ENCODE data around the gene TTI1.
"Not testable (repeated sequence)": the region's sequence is repeated elsewhere in the genome, so short reads cannot be mapped to it uniquely, and the experiment has no call there.

The TTI1 gene

DNA sequence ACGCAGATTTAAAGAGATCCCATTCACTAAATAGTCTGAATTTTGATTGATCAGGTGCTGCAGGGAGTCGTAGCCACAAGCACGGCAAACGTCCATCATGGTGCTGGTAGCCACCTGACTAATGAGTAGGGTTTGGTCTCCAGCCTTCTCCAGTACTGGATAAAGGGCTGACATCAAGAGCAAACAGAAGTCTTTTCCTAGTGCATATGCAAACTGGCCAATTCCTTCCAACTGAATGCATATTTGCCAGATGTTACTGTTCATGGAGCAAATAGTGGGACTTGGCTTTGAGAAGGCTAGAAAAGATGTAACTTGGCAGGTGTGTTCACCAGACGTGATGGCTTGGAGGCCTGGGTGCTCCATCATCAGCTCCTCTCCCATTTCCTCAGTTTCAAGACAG is 21.6 kb downstream of the TTI1 start:
- no peak overlapping the region for H3K27ac ChIP-seq
- no peak overlapping the region for H2AFZ ChIP-seq
- TF ChIP-seq, protein P1, sequence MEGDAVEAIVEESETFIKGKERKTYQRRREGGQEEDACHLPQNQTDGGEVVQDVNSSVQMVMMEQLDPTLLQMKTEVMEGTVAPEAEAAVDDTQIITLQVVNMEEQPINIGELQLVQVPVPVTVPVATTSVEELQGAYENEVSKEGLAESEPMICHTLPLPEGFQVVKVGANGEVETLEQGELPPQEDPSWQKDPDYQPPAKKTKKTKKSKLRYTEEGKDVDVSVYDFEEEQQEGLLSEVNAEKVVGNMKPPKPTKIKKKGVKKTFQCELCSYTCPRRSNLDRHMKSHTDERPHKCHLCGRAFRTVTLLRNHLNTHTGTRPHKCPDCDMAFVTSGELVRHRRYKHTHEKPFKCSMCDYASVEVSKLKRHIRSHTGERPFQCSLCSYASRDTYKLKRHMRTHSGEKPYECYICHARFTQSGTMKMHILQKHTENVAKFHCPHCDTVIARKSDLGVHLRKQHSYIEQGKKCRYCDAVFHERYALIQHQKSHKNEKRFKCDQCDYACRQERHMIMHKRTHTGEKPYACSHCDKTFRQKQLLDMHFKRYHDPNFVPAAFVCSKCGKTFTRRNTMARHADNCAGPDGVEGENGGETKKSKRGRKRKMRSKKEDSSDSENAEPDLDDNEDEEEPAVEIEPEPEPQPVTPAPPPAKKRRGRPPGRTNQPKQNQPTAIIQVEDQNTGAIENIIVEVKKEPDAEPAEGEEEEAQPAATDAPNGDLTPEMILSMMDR (IDR thresholded peaks at IDR 0.05), result no peak
- no peaks in the 10 kb centered on the region for H3K79me2 ChIP-seq
- no peak overlapping the region for H3K9ac ChIP-seq
- no peak overlapping the region for H3K4me3 ChIP-seq (ENCODE audit: low read depth, low read length)
- H3K4me1 ChIP-seq, result no peaks in the 10 kb centered on the region
- H3K36me3 ChIP-seq (ENCODE audit: control insufficient read depth, insufficient read depth, low read length), result no peaks in the 10 kb centered on the region
- no peaks in the 10 kb centered on the region for H3K27me3 ChIP-seq (ENCODE audit: control insufficient read depth, insufficient read depth, low read length)
- H3K9me3 ChIP-seq (ENCODE audit: control insufficient read depth, low read length), result no peaks in the 10 kb centered on the region
- H3K4me2 ChIP-seq (ENCODE audit: low read length), result no peak overlapping the region

DNA sequence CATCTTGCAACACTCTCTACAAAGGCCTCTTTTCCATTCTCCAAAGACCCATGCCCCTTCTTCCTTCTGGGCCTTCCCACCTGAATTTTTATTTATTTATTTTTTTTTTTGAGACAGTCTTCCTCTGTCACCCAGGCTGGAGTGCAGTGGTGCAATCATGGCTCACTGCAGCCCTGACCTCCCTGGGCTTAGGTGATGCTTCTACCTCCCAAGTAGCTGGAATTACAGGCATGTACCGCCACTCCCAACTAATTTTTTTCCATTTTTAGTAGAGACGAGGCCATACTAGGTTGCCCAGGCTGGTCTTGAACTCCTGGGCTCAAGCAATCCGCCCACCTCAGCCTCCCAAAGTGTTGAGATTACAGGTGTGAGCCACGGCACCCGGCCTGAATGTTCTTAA is 23.8 kb downstream of the TTI1 start:
- not testable (repeated sequence) for H3K9me3 ChIP-seq (ENCODE audit: control insufficient read depth, low read length); H3K36me3 ChIP-seq (ENCODE audit: control insufficient read depth, insufficient read depth, low read length); H3K4me1 ChIP-seq; H3K4me2 ChIP-seq (ENCODE audit: low read length); H3K79me2 ChIP-seq; H2AFZ ChIP-seq; H3K9ac ChIP-seq; H3K27me3 ChIP-seq (ENCODE audit: control insufficient read depth, insufficient read depth, low read length); H3K4me3 ChIP-seq (ENCODE audit: low read depth, low read length); H3K27ac ChIP-seq

DNA sequence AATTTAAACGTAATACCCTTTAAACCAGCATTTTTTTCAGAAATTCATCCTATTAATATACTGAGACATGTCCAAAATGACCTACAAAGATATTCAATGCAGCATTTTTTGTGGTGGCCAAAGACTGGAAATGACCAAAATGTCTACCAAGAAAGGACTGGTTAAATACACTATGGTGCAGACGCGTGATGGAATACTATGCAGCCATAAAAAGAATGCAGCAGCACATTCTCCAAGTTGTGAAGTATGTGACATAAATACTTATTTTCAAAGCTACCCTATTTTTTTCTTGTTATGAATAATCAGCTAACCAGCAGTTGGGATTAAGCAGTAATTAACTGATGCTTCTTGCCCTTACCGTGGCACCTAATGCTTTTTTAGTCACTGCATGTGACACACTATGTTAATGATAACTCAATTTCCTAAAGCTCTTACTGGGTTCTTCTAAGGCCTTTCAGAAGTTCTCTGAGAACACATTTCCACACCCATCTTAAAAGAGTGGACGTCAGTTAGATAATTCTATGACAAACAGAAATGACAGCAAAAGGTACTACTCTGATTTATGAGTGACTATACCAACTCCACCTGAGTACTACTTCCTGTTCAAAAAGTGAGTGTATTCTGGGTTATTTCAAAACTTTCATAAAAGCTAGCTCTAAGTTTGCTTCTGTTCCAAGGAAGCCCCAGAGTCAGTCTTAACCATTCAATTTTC is 24.9 kb downstream of the TTI1 start:
- Histone ChIP-seq H2AFZ (no peak overlapping the region), H3K27me3 (ENCODE audit: control insufficient read depth, insufficient read depth, low read length) (no peaks in the 10 kb centered on the region), H3K79me2 (no peaks in the 10 kb centered on the region), H3K4me3 (ENCODE audit: low read depth, low read length) (no peak overlapping the region), H3K4me1 (no peaks in the 10 kb centered on the region), H3K9ac (no peak overlapping the region), H3K27ac (no peak overlapping the region), H3K9me3 (ENCODE audit: control insufficient read depth, low read length) (no peaks in the 10 kb centered on the region), H3K36me3 (ENCODE audit: control insufficient read depth, insufficient read depth, low read length) (no peaks in the 10 kb centered on the region), H3K4me2 (ENCODE audit: low read length) (no peak overlapping the region)
- TF ChIP-seq, protein P1 (IDR thresholded peaks at IDR 0.05), result no peak

DNA sequence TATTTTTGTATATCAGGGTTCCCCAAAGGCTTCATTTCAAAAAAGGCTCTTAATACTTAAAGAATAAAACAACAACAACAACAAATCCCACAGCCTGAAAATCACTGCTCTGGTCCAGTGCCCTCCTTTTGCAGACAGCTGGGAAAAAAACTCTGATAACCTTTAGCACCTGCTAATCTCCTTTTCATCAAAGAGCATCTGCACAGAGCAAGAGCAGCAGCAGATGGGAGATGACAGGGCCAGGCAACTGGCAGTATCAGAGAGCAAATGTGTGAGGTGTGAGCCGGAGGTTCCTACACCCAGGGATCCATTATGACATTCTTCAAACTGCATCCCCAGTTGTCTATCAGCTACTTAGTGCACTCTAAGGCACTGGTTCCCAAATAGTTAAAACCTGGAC is 25.7 kb downstream of the TTI1 start:
- Histone ChIP-seq H3K9me3 (ENCODE audit: control insufficient read depth, low read length) (no peaks in the 10 kb centered on the region), H2AFZ (no peak overlapping the region), H3K4me1 (no peaks in the 10 kb centered on the region), H3K4me3 (ENCODE audit: low read depth, low read length) (no peak overlapping the region), H3K4me2 (ENCODE audit: low read length) (no peak overlapping the region), H3K9ac (no peak overlapping the region), H3K27ac (no peak overlapping the region), H3K36me3 (ENCODE audit: control insufficient read depth, insufficient read depth, low read length) (no peaks in the 10 kb centered on the region), H3K79me2 (no peaks in the 10 kb centered on the region), H3K27me3 (ENCODE audit: control insufficient read depth, insufficient read depth, low read length) (no peaks in the 10 kb centered on the region)
- TF ChIP-seq, protein P1 (IDR thresholded peaks at IDR 0.05), result no peak

GRCh38 chr20:38005903-38006302 is 27.4 kb downstream of the TTI1 start:
- Histone ChIP-seq H3K27me3 (ENCODE audit: control insufficient read depth, insufficient read depth, low read length) (no peaks in the 10 kb centered on the region), H3K9me3 (ENCODE audit: control insufficient read depth, low read length) (no peaks in the 10 kb centered on the region), H3K36me3 (ENCODE audit: control insufficient read depth, insufficient read depth, low read length) (no peaks in the 10 kb centered on the region), H2AFZ (no peak overlapping the region), H3K79me2 (no peaks in the 10 kb centered on the region), H3K4me1 (no peaks in the 10 kb centered on the region), H3K9ac (no peak overlapping the region), H3K4me3 (ENCODE audit: low read depth, low read length) (no peak overlapping the region), H3K27ac (no peak overlapping the region), H3K4me2 (ENCODE audit: low read length) (no peak overlapping the region)
- TF ChIP-seq, protein P1 (IDR thresholded peaks at IDR 0.05), result no peak

Measured in parathyroid adenoma (tissue), 2 donors.